Spleen (tissue), 3 donors: ENCODE measurements around the gene CCDC192.

Experiments used
- POLR2A ChIP-seq, 3 donors: fragments of 450-650 bp; IDR thresholded peaks; one replicate each; pipeline ENCODE4 v1.5.1; 2017; ENCODE audit warnings: antibody characterized with exemption in 3 of 3, mild to moderate bottlenecking in 1 of 3
- POLR2AphosphoS5 ChIP-seq, 3 donors: sonication (generic); formaldehyde crosslinking; IDR thresholded peaks; one replicate each; pipeline ENCODE4 v1.5.1; 2017; ENCODE audit warnings: antibody characterized with exemption in 3 of 3

- TF ChIP-seq POLR2AphosphoS5 (IDR thresholded peaks at IDR 0.05) (no peak), POLR2A (IDR thresholded peaks at IDR 0.05) (no peak)
These were observed 29.9 kb upstream of the CCDC192 start for GRCh38 chr5:127673117-127673800.
